Fibroblast of the aortic adventitia (primary cell): ENCODE results near the gene FAM120AOS. TPM values are rescaled to one million over a fixed set of nuclear protein-coding genes. Genes with fewer than 3 reads are reported as not detected.
A peak's percentile ranks its signal among the peaks of the same experiment; 100 is the strongest.

Experiments used
- DNase-seq: peaks from one replicate; pipeline ENCODE4 v3.0.0-alpha.2; 2010; ENCODE audit warnings: low read depth
- H3K4me3 ChIP-seq: 2 replicates; pipeline ENCODE4 v1.5.1; 2011; ENCODE audit warnings: low read depth, mild to moderate bottlenecking, control low read depth, low read length, moderate library complexity
- total RNA-seq: library from RNA; depleted of rRNA; stranded (reverse); fragments of >200 nt; gene quantifications from 2 replicates; pipeline ENCODE4 v1.2.3, GENCODE V29; 2012; ENCODE audit warnings: low replicate concordance
- TF ChIP-seq, protein P1 (sequence below): IDR thresholded peaks from 2 replicates; pipeline ENCODE4 v1.5.1; 2011; ENCODE audit warnings: mild to moderate bottlenecking, low read length, control low read depth, inconsistent platforms; ENCODE audit not compliant: insufficient read depth

FAM120AOS gene
- total RNA-seq, 1 donor: 44.6 TPM

DNA sequence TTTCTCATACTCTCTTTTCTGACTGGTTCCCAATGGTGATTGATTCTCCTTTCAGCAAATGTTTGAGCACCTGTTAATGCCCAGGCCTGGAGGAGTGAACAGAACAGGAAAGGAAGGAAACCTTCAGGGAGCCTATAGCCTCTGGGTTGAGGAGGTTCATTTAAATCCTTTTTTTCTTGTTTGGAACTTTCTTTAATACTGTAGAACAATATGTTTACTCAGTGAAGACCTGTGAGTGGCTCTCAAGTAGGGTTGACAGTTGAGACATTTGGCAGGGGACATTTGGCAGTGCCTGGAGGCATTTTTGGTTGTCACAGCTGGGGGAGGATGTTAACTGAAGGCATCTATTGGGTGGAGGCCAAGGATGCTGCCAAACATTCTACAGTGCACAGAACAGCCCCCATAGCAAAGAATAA, 6.1 kb upstream of the FAM120AOS start:
- H3K4me3 ChIP-seq: no peak overlapping the region
- TF ChIP-seq, protein P1, sequence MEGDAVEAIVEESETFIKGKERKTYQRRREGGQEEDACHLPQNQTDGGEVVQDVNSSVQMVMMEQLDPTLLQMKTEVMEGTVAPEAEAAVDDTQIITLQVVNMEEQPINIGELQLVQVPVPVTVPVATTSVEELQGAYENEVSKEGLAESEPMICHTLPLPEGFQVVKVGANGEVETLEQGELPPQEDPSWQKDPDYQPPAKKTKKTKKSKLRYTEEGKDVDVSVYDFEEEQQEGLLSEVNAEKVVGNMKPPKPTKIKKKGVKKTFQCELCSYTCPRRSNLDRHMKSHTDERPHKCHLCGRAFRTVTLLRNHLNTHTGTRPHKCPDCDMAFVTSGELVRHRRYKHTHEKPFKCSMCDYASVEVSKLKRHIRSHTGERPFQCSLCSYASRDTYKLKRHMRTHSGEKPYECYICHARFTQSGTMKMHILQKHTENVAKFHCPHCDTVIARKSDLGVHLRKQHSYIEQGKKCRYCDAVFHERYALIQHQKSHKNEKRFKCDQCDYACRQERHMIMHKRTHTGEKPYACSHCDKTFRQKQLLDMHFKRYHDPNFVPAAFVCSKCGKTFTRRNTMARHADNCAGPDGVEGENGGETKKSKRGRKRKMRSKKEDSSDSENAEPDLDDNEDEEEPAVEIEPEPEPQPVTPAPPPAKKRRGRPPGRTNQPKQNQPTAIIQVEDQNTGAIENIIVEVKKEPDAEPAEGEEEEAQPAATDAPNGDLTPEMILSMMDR: no peak
- DNase-seq: no peak

DNA sequence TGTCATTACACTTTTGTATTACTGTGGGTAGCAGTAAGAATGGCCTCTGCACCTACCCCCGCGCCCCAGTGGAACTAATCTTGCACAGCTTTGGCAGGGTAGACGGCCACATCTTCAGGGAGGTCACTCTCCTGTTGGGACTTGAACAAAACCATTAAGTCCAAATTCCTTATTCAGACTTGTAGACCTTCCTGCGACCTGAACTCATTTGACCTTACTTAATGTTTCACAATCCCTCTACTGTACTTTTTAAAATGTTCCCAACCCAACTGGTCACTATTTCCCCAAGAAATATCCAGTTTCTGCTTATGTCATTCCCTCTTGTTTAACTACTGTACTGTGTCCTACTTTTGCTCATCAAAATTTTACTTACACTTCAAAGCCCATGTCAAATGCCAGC, 5.3 kb upstream of the FAM120AOS start:
- TF ChIP-seq, protein P1: no peak
- H3K4me3 ChIP-seq: no peak overlapping the region
- no peak for DNase-seq

DNA sequence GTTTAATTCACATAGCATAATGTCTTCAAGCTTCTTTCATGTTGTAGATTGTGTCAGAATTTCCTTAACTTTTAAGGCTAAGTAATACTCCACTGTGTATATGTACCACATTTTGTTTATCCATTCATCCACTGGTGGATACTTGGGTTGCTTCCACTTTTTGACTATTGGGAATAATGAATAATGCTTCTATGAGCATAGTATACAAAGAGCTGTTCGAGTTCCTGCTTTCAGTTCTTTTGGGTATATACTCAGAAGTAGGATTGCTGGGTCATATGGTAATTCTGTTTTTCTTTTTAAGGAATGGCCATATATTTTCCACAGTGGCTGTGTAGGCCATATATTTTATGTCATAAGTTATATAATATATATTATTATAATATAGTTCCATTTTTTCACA, 3.6 kb upstream of the FAM120AOS start:
- no peak for DNase-seq
- no peak overlapping the region for H3K4me3 ChIP-seq
- TF ChIP-seq, protein P1: no peak

DNA sequence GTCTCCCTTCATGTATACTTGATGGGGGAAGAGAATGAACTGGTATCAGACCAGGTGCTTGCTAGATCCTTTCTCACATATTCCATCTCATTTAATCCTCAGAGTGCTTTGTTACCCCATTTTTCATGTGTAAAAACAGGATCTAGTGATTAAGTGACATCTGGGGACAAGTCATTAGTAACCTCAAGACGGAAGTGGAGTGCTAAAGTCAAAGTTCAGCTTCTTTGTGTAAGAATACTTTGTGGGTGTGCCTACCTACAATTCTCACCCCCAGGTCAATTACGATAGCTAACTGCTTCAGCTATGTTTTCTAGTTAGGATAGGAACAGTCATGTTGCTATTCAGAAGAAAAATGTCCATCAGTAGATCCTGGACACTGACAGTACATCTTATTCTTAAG, 3.1 kb upstream of the FAM120AOS start:
- no peak overlapping the region for H3K4me3 ChIP-seq
- DNase-seq: no peak
- TF ChIP-seq, protein P1: no peak

DNA sequence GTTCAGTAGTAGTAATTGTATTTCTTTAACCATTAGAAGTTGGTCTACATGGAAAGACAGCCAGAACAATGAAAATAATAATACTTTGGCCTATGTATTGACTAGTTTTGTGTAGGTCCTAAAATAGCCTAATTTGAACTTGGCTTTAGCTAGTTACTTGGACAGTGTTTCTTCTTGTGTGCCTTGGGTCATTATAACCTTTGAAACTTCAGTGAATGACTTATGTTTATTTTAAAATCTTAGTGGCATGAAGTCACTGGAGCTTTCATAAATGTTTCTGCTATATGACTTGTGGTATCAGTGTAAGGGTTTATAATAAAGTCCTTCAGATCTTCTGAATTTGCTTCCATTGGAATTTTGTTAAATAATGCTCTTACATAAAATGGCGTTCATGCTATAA, 2.6 kb upstream of the FAM120AOS start:
- DNase-seq: no peak
- no peak overlapping the region for H3K4me3 ChIP-seq
- TF ChIP-seq, protein P1: no peak

DNA sequence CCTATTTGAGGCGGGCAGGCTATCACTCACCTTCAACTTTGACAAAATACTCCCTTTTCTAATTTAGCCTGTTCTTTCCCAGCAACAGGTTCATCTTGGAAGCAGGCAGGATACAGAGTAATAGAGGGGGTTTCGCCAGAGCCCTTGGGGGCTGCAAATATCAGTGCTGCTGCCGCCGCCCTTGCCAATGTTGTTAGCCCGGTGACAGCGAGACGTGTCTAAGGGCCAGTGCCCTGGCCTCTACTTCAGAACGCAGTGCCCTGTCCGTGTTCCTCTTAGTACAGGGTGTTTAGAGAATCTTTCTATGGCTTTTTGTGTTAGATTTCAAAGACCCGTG, 703 bp downstream of the FAM120AOS start:
- TF ChIP-seq, protein P1: no peak
- DNase-seq: no peak
- H3K4me3 ChIP-seq: peak overlapping the region; percentile 85
